Measurements from ENCODE around the gene LY6G5C.
A peak's percentile ranks its signal among the peaks of the same experiment; 100 is the strongest.

LY6G5C gene

GRCh38 chr6:31680226-31681134 is at the start of gene LY6G5C:
LY6G5C (minus strand) TSS chr6:31681067; CDS start chr6:31680373, 694 bp downstream.
- peak; percentile 91 for DNase-seq

DNA sequence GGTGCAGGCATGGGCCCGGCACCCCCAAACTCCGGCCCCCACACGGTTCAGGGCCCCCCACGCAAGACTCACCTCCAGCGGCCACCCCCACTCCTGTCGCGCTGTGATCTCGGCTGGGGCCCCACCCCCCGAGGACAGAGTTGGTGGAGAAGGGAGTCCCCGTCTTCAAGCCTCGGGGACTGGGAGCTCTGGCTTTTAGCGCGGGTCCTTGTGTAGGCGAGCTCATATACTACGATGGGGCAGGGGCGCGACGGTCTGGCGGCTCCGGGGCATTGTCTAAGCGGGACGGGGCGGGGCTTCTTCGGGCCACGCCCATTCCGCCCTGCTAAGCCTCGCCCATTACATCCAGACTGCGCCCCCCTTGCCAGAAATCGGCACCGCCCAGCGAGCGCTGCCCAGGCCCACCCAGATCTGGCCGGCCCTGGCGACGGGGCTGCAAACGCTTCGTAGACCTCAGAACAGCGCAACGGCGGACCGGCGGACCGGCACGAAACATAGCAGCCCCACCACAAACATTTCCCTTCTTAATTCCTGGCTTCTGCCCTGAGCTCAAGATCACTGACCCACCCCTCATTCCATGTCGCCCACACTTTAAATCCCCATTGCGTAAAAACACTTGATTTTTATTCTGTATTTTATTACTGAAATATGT is 49.2 kb upstream of the LY6G5C start:
- DNase-seq = peak; percentile 97

DNA sequence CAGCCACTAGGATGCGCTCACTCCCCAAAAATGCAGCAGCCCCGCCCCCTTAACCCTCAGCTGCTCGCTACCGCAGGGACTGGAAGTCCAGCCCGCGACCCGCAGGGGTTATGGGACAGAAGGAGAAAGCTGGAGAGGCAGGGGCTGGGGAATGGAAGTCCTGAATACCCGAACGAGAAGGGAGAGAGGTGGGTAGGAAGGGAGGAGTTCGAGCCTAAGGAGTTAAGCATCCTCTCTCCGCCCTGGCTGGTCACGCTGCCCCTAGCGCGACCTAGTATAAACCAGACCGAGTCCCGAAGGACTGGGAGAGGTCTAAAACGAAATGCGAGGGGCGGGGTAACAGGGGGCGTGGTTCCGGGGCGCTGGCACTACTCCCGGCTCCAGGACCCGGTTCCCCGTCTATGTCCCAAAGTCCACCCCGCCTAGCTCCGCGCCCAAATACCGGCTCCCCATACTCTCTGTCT is 48.7 kb upstream of the LY6G5C start:
- peak; percentile 98 for DNase-seq

DNA sequence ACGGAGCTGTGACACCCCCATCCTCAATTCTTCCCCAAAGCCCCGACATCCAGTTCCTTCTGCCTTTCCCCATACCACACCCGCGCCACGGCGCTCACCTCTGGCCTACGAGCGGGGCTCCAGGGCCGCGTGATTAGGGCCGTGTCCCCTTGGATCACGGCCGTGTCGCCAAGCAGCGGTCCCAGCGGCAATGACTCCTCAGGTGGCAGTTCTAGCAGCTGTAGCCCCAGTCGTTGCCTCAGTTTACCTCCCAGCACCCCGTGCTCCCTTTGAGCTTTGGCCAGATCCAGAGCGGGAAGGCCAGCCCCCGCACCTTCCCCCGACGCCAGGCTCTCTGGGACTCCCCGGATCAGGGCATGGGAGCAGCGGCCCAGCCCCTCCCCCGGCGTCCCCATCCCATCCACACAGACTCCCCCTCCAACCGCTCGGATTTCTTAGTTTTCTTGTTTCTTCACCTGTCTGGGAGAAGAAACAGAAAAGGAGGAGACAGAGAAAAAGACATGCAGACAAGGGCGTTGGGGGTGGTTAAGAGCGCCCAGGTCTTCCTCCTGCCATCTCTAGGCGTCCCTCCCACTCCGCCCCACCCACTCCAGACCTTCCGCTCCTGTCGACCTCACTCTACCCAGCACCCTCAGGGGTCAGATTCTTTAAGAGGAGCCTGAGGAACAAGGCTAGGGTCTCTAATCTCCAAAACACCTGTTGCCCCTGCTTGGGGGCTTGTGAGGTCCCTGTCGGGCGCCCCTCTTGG is 48.1 kb upstream of the LY6G5C start, which contains the start of gene DDAH2:
Gene DDAH2 (minus strand): TSS at position 533 of the 748 bp plus-strand sequence. CDS start 138 bp downstream, at position 395.
- DNase-seq = no peak

- DNase-seq = no peak
Measured at GRCh38 chr6:31727717-31728671, 47.1 kb upstream of the LY6G5C start.

GRCh38 chr6:31727034-31727716 is 46.3 kb upstream of the LY6G5C start:
- DNase-seq = no peak

- no peak for DNase-seq
Measured at GRCh38 chr6:31725502-31726350, 44.9 kb upstream of the LY6G5C start.

- no peak for DNase-seq
Measured at GRCh38 chr6:31723980-31724691, 43.3 kb upstream of the LY6G5C start.

DNA sequence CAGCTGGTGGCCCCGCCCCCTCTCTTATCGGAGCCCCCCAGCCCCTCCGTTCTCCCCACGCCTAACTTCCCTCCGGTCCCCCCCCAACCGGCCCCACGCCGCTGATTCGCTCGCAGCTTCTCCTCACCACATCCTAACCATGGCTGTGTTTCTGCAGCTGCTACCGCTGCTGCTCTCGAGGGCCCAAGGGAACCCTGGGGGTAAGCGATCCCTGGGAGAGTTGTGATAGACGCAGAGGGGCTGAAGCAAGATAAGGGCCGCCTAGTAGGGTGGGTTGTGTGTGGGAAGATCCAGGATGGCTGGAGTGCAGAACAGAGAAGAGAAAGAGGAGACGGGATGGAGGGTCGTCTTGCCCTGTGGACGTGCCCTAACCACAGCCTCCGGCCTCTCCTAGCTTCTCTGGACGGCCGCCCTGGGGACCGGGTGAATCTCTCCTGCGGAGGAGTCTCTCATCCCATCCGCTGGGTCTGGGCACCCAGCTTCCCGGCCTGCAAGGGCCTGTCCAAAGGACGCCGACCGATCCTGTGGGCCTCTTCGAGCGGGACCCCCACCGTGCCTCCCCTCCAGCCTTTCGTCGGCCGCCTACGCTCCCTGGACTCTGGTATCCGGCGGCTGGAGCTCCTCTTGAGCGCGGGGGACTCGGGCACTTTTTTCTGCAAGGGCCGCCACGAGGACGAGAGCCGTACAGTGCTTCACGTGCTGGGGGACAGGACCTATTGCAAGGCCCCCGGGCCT is 42.5 kb upstream of the LY6G5C start, which contains the start of gene MPIG6B:
Gene MPIG6B (plus strand): TSS at position 129 of the 735 bp plus-strand sequence. CDS start 11 bp downstream, at position 140.
- DNase-seq = no peak

GRCh38 chr6:31722173-31722572 is 41.3 kb upstream of the LY6G5C start:
- DNase-seq = no peak

- DNase-seq = no peak
Measured at GRCh38 chr6:31721351-31722020, 40.6 kb upstream of the LY6G5C start, which contains the start of gene LY6G6C. LY6G6C (minus strand) TSS chr6:31721746; CDS start chr6:31721679, 67 bp downstream.

- no peak for DNase-seq
Measured at GRCh38 chr6:31720196-31720770, 39.4 kb upstream of the LY6G5C start.

GRCh38 chr6:31719001-31719400 is 38.1 kb upstream of the LY6G5C start:
- DNase-seq = no peak

- no peak for DNase-seq
Measured at GRCh38 chr6:31718265-31718664, 37.4 kb upstream of the LY6G5C start.

GRCh38 chr6:31717499-31718222 is 36.8 kb upstream of the LY6G5C start:
- no peak for DNase-seq

- DNase-seq = no peak
Measured at GRCh38 chr6:31715022-31715958, 34.4 kb upstream of the LY6G5C start, which contains the start of gene LY6G6D. LY6G6D (plus strand) TSS chr6:31715348; CDS start chr6:31715356, 8 bp downstream.
